Fibroblast of lung (primary cell): ENCODE results near the gene PSMG3. TPM values are rescaled to one million over a fixed set of nuclear protein-coding genes. Genes with fewer than 3 reads are reported as not detected.

Experiments used
- DNase-seq, 2 donors: peaks; one replicate each; pipeline versions ENCODE4 v3.0.0 to v3.0.0-alpha.2; 2010; ENCODE audit warnings: low read depth in 2 of 2
- H2AFZ ChIP-seq: 2 replicates; pipeline ENCODE4 v1.5.1; 2012; ENCODE audit warnings: low read length, control low read depth, inconsistent platforms
- H3K27ac ChIP-seq: 2 replicates; pipeline ENCODE4 v1.5.1; 2011; ENCODE audit warnings: low read length, control low read depth; ENCODE audit not compliant: insufficient read depth
- H3K27me3 ChIP-seq: 2 replicates; pipeline ENCODE4 v1.5.1; 2011; ENCODE audit warnings: mild to moderate bottlenecking, low read length; ENCODE audit not compliant: control insufficient read depth, insufficient read depth
- H3K36me3 ChIP-seq: 2 replicates; pipeline ENCODE4 v1.5.1; 2011; ENCODE audit warnings: low read length; ENCODE audit not compliant: control insufficient read depth, insufficient read depth
- H3K4me1 ChIP-seq: 2 replicates; pipeline ENCODE4 v1.5.1; 2011; ENCODE audit warnings: low read length; ENCODE audit not compliant: control insufficient read depth, insufficient read depth; ENCODE audit errors: extremely low read depth
- H3K4me2 ChIP-seq: 2 replicates; pipeline ENCODE4 v1.5.1; 2011; ENCODE audit warnings: low read length, control low read depth; ENCODE audit not compliant: insufficient read depth; ENCODE audit errors: extremely low read depth
- H3K4me3 ChIP-seq, 4 experiments: fragments of 200-600 bp in 1 of 4; sonication (generic) in 1 of 4; replicated peaks in 1 of 4; 2 replicates each; pipeline ENCODE4 v1.5.1; 2011 to 2016; ENCODE audit warnings: low read length in 4 of 4, low read depth in 3 of 4, mild to moderate bottlenecking in 3 of 4, control low read depth in 2 of 4, inconsistent platforms in 1 of 4, mixed read lengths in 1 of 4; ENCODE audit not compliant: insufficient read depth in 1 of 4; ENCODE audit errors: control extremely low read depth in 1 of 4
- H3K79me2 ChIP-seq: 2 replicates; pipeline ENCODE4 v1.5.1; 2012; ENCODE audit warnings: mild to moderate bottlenecking, low read length, inconsistent platforms; ENCODE audit not compliant: control insufficient read depth, insufficient read depth
- H3K9ac ChIP-seq: 2 replicates; pipeline ENCODE4 v1.5.1; 2011; ENCODE audit warnings: mild to moderate bottlenecking, low read length, control low read depth; ENCODE audit not compliant: insufficient read depth
- H3K9me3 ChIP-seq: 2 replicates; pipeline ENCODE4 v1.5.1; 2012; ENCODE audit warnings: low read depth, low read length; ENCODE audit not compliant: control insufficient read depth, insufficient read depth
- H4K20me1 ChIP-seq: 2 replicates; pipeline ENCODE4 v1.5.1; 2011; ENCODE audit warnings: low read length; ENCODE audit not compliant: control insufficient read depth, insufficient read depth; ENCODE audit errors: extremely low read depth
- CTCF ChIP-seq, 2 donors: IDR thresholded peaks in 1 of 2; conservative IDR thresholded peaks in 1 of 2; 1 replicate in 1 of 2; 2 replicates in 1 of 2; pipeline ENCODE4 v1.5.1; 2011 to 2012; ENCODE audit warnings: low read length in 2 of 2, control low read depth in 1 of 2, inconsistent platforms in 1 of 2, low read depth in 1 of 2, mild to moderate bottlenecking in 1 of 2
- EZH2 ChIP-seq: IDR thresholded peaks from 2 replicates; pipeline ENCODE4 v1.5.1; 2012; ENCODE audit warnings: low read length, control low read depth, mild to moderate bottlenecking; ENCODE audit errors: missing control alignments
- polyA plus RNA-seq, 2 donors: library from polyadenylated mRNA; depleted of rRNA in 1 of 2; stranded (reverse) in 1 of 2; unstranded in 1 of 2; fragments of >200 nt; gene quantifications; 2 replicates each; pipeline ENCODE4 v1.2.1, GENCODE V29; 2011 to 2012; ENCODE audit warnings: missing spikeins in 1 of 2
- total RNA-seq: library from RNA; depleted of rRNA; stranded (reverse); fragments of >200 nt; gene quantifications from 2 replicates; pipeline ENCODE4 v1.2.1, GENCODE V29; 2014

Gene PSMG3
- total and polyA plus RNA-seq, 2 donors (not counting 1 experiment from before 2014, with no cell fraction given), result 19.3 to 24.6 TPM

DNA sequence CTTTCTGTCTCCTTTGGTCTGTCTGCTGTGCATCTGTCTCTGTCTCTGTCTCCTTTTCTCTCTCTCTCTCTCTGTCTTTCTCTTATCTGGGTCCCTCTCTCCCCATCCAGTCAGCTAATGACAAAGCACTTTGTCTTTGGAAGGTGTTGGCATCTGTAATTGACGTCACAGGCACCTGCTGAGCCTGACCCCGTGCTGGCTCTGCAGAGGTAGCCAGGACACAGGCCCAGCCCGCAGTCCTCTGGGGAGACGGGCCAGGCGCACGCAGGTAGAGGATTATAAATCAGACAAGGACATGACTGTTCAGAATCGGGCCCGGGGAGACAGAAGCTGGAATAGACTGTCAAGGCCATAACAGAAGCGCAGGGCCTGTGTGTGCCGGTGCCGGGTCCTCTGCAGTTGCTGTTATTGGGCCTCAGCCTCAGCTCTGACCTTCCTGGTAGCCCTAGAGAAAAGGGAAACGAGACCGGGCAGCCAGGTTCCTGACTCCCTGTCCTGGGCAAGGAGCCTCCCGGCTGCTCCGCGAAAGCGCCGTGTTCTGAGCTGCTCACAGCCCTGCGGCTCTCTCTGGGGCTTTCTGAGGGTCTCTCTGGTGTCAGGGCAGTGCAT, 10.7 kb upstream of the PSMG3 start:
- H3K36me3 ChIP-seq, result no peaks in the 10 kb centered on the region
- H3K9me3 ChIP-seq, result no peaks in the 10 kb centered on the region
- H2AFZ ChIP-seq, result no peak overlapping the region
- H3K27me3 ChIP-seq, result no peaks in the 10 kb centered on the region
- H3K4me2 ChIP-seq, result no peak overlapping the region
- no peak overlapping the region for H3K27ac ChIP-seq
- no peaks in the 10 kb centered on the region for H3K4me1 ChIP-seq
- no peak for TF ChIP-seq EZH2
- no peak for TF ChIP-seq CTCF (conservative IDR thresholded peaks at IDR 0.05 in 1 of 2, IDR thresholded peaks at IDR 0.05 in 1 of 2; ENCODE audit: low read depth in 1 of 2, low read length in 2 of 2)
- H3K4me3 ChIP-seq, result no peak overlapping the region
- H3K9ac ChIP-seq, result no peak overlapping the region
- no peaks in the 10 kb centered on the region for H4K20me1 ChIP-seq
- no peaks in the 10 kb centered on the region for H3K79me2 ChIP-seq
- no peak for DNase-seq

GRCh38 chr7:1579481-1580421, 9.9 kb upstream of the PSMG3 start:
- H3K9me3 ChIP-seq, result no peaks in the 10 kb centered on the region
- H3K79me2 ChIP-seq, result no peaks in the 10 kb centered on the region
- H3K4me3 ChIP-seq, result no peak overlapping the region
- H3K9ac ChIP-seq, result no peak overlapping the region
- no peaks in the 10 kb centered on the region for H3K27me3 ChIP-seq
- H3K27ac ChIP-seq, result no peak overlapping the region
- no peaks in the 10 kb centered on the region for H4K20me1 ChIP-seq
- TF ChIP-seq EZH2 (no peak), CTCF (conservative IDR thresholded peaks at IDR 0.05 in 1 of 2, IDR thresholded peaks at IDR 0.05 in 1 of 2; ENCODE audit: low read depth in 1 of 2, low read length in 2 of 2) (peak; percentile 74 to 81)
- H3K4me2 ChIP-seq, result no peak overlapping the region
- H3K4me1 ChIP-seq, result no peaks in the 10 kb centered on the region
- no peaks in the 10 kb centered on the region for H3K36me3 ChIP-seq
- H2AFZ ChIP-seq, result no peak overlapping the region
- DNase-seq, result peak; percentile 33 to 55

DNA sequence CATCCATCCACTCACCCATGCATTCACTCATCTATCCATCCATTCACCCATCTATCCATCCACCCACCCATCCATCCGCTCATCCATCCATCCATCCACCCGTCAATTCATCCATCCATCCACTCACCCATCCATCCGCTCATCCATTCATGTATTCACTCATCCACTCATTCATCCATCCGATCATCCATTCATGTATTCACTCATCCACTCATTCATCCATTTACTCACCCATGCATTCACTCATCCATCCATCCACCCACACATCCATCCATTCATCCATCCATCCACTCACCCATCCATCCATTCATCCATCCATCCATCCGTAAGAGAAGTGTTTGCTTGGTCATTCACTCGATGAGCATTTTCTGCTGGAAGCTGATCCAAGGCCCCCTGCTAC, 8.7 kb upstream of the PSMG3 start:
- DNase-seq, result no peak
- H3K9me3 ChIP-seq, result no peaks in the 10 kb centered on the region
- no peaks in the 10 kb centered on the region for H3K79me2 ChIP-seq
- no peak for TF ChIP-seq EZH2
- TF ChIP-seq CTCF (conservative IDR thresholded peaks at IDR 0.05 in 1 of 2, IDR thresholded peaks at IDR 0.05 in 1 of 2; ENCODE audit: low read depth in 1 of 2, low read length in 2 of 2), result no peak
- no peaks in the 10 kb centered on the region for H4K20me1 ChIP-seq
- H3K9ac ChIP-seq, result no peak overlapping the region
- no peak overlapping the region for H3K4me3 ChIP-seq
- no peak overlapping the region for H3K27ac ChIP-seq
- H3K27me3 ChIP-seq, result no peaks in the 10 kb centered on the region
- H2AFZ ChIP-seq, result no peak overlapping the region
- H3K4me1 ChIP-seq, result no peaks in the 10 kb centered on the region
- H3K4me2 ChIP-seq, result no peak overlapping the region
- no peaks in the 10 kb centered on the region for H3K36me3 ChIP-seq
